HG03196 (cell line): Measurements from ENCODE around the gene OR52R1.
A peak's percentile ranks its signal among the peaks of the same experiment; 100 is the strongest.
"Not testable (repeated sequence)": the region's sequence is repeated elsewhere in the genome, so short reads cannot be mapped to it uniquely, and the experiment has no call there.

Source experiments
- ATAC-seq: cut with Tn5 transposase; IDR thresholded peaks from one replicate; pipeline ENCODE4 v1.9.1; 2021; ENCODE audit not compliant: unreplicated experiment

The OR52R1 gene

GRCh38 chr11:4804280-4804679, at the start of gene OR52R1:
OR52R1 (minus strand) TSS chr11:4804380; CDS start chr11:4804380, 0 bp downstream.
- no peak for ATAC-seq

- no peak for ATAC-seq
These were observed 46.9 kb upstream of the OR52R1 start for GRCh38 chr11:4851033-4851432.

- ATAC-seq = no peak
These were observed 44.8 kb upstream of the OR52R1 start, which contains the start of gene OR51S1 for GRCh38 chr11:4848908-4849532. OR51S1 (minus strand) TSS chr11:4849208; CDS start chr11:4849208, 0 bp downstream.

- ATAC-seq = no peak
These were observed 35.8 kb upstream of the OR52R1 start for GRCh38 chr11:4839851-4840549.

GRCh38 chr11:4830909-4831308, 26.7 kb upstream of the OR52R1 start:
- no peak for ATAC-seq

GRCh38 chr11:4830346-4830745, 26.2 kb upstream of the OR52R1 start:
- no peak for ATAC-seq

GRCh38 chr11:4826425-4826824, 22.2 kb upstream of the OR52R1 start:
- ATAC-seq = no peak

- no peak for ATAC-seq
These were observed 21.0 kb upstream of the OR52R1 start for GRCh38 chr11:4825132-4825531.

GRCh38 chr11:4821021-4821420, 16.8 kb upstream of the OR52R1 start, which contains the start of gene OR51F2:
OR51F2 (plus strand) TSS chr11:4821321; CDS start chr11:4821422, 101 bp downstream.
- ATAC-seq = no peak

GRCh38 chr11:4809246-4809645, 5.1 kb upstream of the OR52R1 start:
- no peak for ATAC-seq

GRCh38 chr11:4808476-4808875, 4.3 kb upstream of the OR52R1 start:
- no peak for ATAC-seq

- ATAC-seq = not testable (repeated sequence)
These were observed 2.9 kb downstream of the OR52R1 start for GRCh38 chr11:4801316-4801715.

GRCh38 chr11:4798427-4799183, 5.6 kb downstream of the OR52R1 start:
- no peak for ATAC-seq

- ATAC-seq = no peak
These were observed 7.0 kb downstream of the OR52R1 start for GRCh38 chr11:4797206-4797605.

GRCh38 chr11:4782454-4782853, 21.7 kb downstream of the OR52R1 start:
- ATAC-seq = no peak

- ATAC-seq = no peak
These were observed 34.3 kb downstream of the OR52R1 start, which contains the start of gene OR51F1 for GRCh38 chr11:4769838-4770237. OR51F1 (minus strand) TSS chr11:4769938; CDS start chr11:4769938, 0 bp downstream.

GRCh38 chr11:4768094-4768493, 36.1 kb downstream of the OR52R1 start:
- no peak for ATAC-seq

GRCh38 chr11:4766420-4767043, 37.6 kb downstream of the OR52R1 start:
- ATAC-seq = no peak

- peak; percentile 90 for ATAC-seq
These were observed 41.1 kb downstream of the OR52R1 start for GRCh38 chr11:4763096-4763495.
